NCI-H1048 (cell line): Measurements from ENCODE around the gene LRP5.

Experiments used
- DNase-seq: peaks from one replicate; lab custom pipeline; 2025; lab: John Stamatoyannopoulos, UW

LRP5 gene

GRCh38 chr11:68371171-68372041, 59.0 kb downstream of the LRP5 start:
- DNase-seq, result no peak

- no peak for DNase-seq
Measured at GRCh38 chr11:68372114-68372513, 59.7 kb downstream of the LRP5 start.

GRCh38 chr11:68372625-68373024, 60.2 kb downstream of the LRP5 start:
- no peak for DNase-seq

GRCh38 chr11:68373189-68373814, 60.9 kb downstream of the LRP5 start:
- DNase-seq, result no peak

GRCh38 chr11:68373815-68374501, 61.6 kb downstream of the LRP5 start:
- DNase-seq, result no peak

- DNase-seq, result no peak
Measured at GRCh38 chr11:68374531-68374930, 62.1 kb downstream of the LRP5 start.

- no peak for DNase-seq
Measured at GRCh38 chr11:68375337-68375736, 62.9 kb downstream of the LRP5 start.

- no peak for DNase-seq
Measured at GRCh38 chr11:68375766-68376165, 63.4 kb downstream of the LRP5 start.

GRCh38 chr11:68377389-68377795, 65.0 kb downstream of the LRP5 start:
- no peak for DNase-seq

GRCh38 chr11:68379206-68379605, 66.8 kb downstream of the LRP5 start:
- DNase-seq, result no peak

- DNase-seq, result no peak
Measured at GRCh38 chr11:68380786-68381622, 68.6 kb downstream of the LRP5 start.

- DNase-seq, result no peak
Measured at GRCh38 chr11:68381716-68382115, 69.3 kb downstream of the LRP5 start.

- DNase-seq, result no peak
Measured at GRCh38 chr11:68382358-68382998, 70.1 kb downstream of the LRP5 start.

GRCh38 chr11:68383976-68384501, 71.6 kb downstream of the LRP5 start:
- no peak for DNase-seq

GRCh38 chr11:68384530-68385081, 72.2 kb downstream of the LRP5 start:
- no peak for DNase-seq

GRCh38 chr11:68385128-68385527, 72.7 kb downstream of the LRP5 start:
- DNase-seq, result no peak

- DNase-seq, result no peak
Measured at GRCh38 chr11:68386331-68386978, 74.1 kb downstream of the LRP5 start.

- no peak for DNase-seq
Measured at GRCh38 chr11:68387840-68388239, 75.4 kb downstream of the LRP5 start.

GRCh38 chr11:68388595-68389198, 76.3 kb downstream of the LRP5 start:
- no peak for DNase-seq

- no peak for DNase-seq
Measured at GRCh38 chr11:68390315-68390714, 77.9 kb downstream of the LRP5 start.
